Esophagus muscularis mucosa (tissue), 3 donors: Measurements from ENCODE around the gene CCDC85C.

ENCODE experiments used
- EP300 ChIP-seq: sonication (generic); formaldehyde crosslinking; IDR thresholded peaks from one replicate; pipeline ENCODE4 v1.6.1; 2017; ENCODE audit warnings: antibody characterized with exemption
- TF ChIP-seq, protein P1 (sequence below), 3 experiments: fragments of 200-600 bp in 2 of 3; fragments of 450-650 bp in 1 of 3; sonication (generic) in 2 of 3; IDR thresholded peaks; one replicate each; pipeline ENCODE4 v1.5.1; 2017 to 2019; ENCODE audit warnings: antibody characterized with exemption in 3 of 3, mild to moderate bottlenecking in 2 of 3, moderate library complexity in 1 of 3

DNA sequence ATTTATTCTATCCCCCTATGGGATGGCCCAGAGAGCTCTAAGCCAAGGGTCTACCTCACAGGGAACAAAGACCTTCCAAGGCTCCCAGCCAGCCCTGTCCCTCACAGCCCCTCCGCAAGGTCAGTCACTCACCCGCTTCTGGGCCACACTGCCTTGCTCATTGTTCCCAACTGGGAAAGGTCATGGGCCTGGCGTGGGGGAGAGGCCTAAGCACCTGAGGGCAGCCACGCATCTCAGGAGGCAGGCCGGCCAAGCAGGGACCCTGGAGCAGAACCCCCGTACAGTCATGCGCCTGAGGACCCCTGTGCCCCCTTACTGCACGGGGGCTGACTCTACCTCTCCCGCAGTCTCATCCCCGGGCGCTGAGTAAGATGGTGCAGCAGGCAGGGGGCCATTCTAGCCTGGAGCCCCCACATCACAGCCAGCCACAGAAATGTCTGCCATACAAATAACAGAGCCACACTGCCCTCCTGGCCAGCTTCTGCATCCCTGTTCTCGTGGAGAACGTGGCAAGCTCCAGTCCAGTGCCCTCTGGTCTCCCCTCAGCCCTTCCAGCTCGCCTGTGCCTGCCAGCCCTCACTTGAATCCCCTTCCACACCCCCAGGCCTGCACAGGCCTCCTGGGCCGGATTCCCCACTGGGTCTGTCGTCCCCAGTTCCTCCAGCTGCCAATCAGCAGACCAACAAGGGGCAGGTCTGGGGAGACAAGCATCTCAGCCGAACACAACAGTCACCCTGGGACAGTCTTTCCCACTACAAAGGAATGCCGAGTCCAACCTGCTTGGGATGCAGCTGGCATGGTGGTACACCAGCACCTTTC is 16.3 kb downstream of the CCDC85C start:
- TF ChIP-seq, protein P1, sequence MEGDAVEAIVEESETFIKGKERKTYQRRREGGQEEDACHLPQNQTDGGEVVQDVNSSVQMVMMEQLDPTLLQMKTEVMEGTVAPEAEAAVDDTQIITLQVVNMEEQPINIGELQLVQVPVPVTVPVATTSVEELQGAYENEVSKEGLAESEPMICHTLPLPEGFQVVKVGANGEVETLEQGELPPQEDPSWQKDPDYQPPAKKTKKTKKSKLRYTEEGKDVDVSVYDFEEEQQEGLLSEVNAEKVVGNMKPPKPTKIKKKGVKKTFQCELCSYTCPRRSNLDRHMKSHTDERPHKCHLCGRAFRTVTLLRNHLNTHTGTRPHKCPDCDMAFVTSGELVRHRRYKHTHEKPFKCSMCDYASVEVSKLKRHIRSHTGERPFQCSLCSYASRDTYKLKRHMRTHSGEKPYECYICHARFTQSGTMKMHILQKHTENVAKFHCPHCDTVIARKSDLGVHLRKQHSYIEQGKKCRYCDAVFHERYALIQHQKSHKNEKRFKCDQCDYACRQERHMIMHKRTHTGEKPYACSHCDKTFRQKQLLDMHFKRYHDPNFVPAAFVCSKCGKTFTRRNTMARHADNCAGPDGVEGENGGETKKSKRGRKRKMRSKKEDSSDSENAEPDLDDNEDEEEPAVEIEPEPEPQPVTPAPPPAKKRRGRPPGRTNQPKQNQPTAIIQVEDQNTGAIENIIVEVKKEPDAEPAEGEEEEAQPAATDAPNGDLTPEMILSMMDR (IDR thresholded peaks at IDR 0.05) = no peak
- no peak for TF ChIP-seq EP300
